Epithelial cell of esophagus (primary cell): ENCODE measurements around the gene NKTR.

Experiments
- DNase-seq: peaks from one replicate; pipeline ENCODE4 v3.0.0; 2010; ENCODE audit warnings: low read depth
- H3K4me3 ChIP-seq: 2 replicates; pipeline ENCODE4 v1.5.1; 2011; ENCODE audit warnings: mild to moderate bottlenecking, low read length, control low read depth
- TF ChIP-seq, protein P1 (sequence below): IDR thresholded peaks from 2 replicates; pipeline ENCODE4 v1.5.1; 2011; ENCODE audit warnings: low read depth, mild to moderate bottlenecking, low read length, control low read depth, inconsistent platforms; ENCODE audit not compliant: insufficient read depth; ENCODE audit errors: missing control alignments

Gene NKTR

GRCh38 chr3:42697289-42698051 lies 97.0 kb downstream of the NKTR start:
- H3K4me3 ChIP-seq: no peak overlapping the region
- TF ChIP-seq, protein P1, sequence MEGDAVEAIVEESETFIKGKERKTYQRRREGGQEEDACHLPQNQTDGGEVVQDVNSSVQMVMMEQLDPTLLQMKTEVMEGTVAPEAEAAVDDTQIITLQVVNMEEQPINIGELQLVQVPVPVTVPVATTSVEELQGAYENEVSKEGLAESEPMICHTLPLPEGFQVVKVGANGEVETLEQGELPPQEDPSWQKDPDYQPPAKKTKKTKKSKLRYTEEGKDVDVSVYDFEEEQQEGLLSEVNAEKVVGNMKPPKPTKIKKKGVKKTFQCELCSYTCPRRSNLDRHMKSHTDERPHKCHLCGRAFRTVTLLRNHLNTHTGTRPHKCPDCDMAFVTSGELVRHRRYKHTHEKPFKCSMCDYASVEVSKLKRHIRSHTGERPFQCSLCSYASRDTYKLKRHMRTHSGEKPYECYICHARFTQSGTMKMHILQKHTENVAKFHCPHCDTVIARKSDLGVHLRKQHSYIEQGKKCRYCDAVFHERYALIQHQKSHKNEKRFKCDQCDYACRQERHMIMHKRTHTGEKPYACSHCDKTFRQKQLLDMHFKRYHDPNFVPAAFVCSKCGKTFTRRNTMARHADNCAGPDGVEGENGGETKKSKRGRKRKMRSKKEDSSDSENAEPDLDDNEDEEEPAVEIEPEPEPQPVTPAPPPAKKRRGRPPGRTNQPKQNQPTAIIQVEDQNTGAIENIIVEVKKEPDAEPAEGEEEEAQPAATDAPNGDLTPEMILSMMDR: no peak
- no peak for DNase-seq
